ENCODE measurements around the gene EREG. TPM values are rescaled to one million over a fixed set of nuclear protein-coding genes. Genes with fewer than 3 reads are reported as not detected.

The EREG gene
- total and polyA plus RNA-seq, 2 of the 8 experiments (the other 6 are each of a cell fraction or from before 2014, with no cell fraction given), result not detected

DNA sequence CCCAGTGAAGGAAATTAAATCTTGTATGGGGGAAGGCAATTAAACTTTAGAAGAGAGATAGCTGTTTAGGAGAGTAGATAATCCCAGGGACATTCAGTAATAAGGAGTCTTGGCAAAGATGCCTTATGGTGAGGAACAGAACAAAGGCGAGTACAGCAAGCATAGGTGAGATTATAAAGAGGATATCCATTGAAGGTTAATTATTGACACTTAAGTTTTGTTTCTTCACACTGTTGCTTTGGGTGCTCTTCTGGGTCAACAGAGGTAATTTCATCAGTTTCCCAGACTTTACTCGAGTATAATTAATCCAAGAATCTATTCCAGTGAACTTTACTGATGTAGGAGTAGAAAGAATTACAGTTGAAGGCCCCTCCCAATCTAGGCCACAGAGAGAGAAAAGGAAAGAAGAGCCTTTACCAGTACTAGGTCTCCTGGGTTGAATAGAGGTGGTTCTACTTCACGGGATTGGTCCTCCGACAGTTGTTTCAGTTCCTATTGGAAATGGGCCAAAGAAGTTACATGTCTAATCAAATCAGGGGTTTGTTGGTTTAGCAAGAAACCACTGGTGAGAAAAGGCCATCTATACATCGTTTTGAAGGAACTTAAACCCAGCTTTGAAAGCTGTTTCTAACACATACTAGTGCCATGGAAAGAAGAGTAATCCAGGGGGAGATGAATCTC, 29.5 kb upstream of the EREG start:
- Histone ChIP-seq H2BK120ac (replicated peaks; ENCODE audit: low read depth, low read length) (no peak overlapping the region), H3K79me1 (ENCODE audit: low read depth, low read length) (no peaks in the 10 kb centered on the region)

More for the DNA sequence above, 29.5 kb upstream of the EREG start:
- Histone ChIP-seq H3K79me2 (ENCODE audit: control insufficient read depth in 1 of 2, insufficient read depth in 2 of 2, low read length in 2 of 2) (no peaks in the 10 kb centered on the region), H3K36me3 (ENCODE audit: control insufficient read depth in 2 of 4, insufficient read depth in 4 of 4, low read length in 3 of 4) (no peaks in the 10 kb centered on the region), H2BK20ac (ENCODE audit: low read length) (no peak overlapping the region), H3K9me3 (ENCODE audit: insufficient read depth in 2 of 2, low read depth in 1 of 2, low read length in 1 of 2) (no peaks in the 10 kb centered on the region), H4K8ac (ENCODE audit: extremely low read depth, insufficient read depth, low read length) (no peak overlapping the region), H4K5ac (ENCODE audit: insufficient read length, low read depth, low read length) (no peak overlapping the region), H3K23me2 (ENCODE audit: low read depth, low read length) (no peaks in the 10 kb centered on the region), H2AK5ac (ENCODE audit: low read depth, low read length) (no peak overlapping the region), H4K20me1 (replicated peaks in 1 of 2; ENCODE audit: control insufficient read depth in 1 of 2, insufficient read depth in 2 of 2, low read length in 2 of 2) (no peaks in the 10 kb centered on the region), H3K4me3 (ENCODE audit: extremely low read depth in 1 of 4, insufficient read depth in 2 of 4, low read depth in 3 of 4, low read length in 4 of 4) (no peak overlapping the region), H3K4ac (replicated peaks; ENCODE audit: insufficient read length, low read depth, low read length) (no peak overlapping the region), H3K4me1 (replicated peaks in 1 of 4; ENCODE audit: control insufficient read depth in 3 of 4, insufficient read depth in 4 of 4, low read length in 3 of 4) (peaks cover 0 to 4% (median 0%) of the 10 kb centered on the region in 4 experiments; a peak in 2 of 7 replicates), H3K18ac (ENCODE audit: extremely low read depth, low read length) (no peak overlapping the region), H2BK5ac (ENCODE audit: low read depth, low read length) (no peak overlapping the region), H3K27me3 (replicated peaks in 1 of 4; ENCODE audit: control insufficient read depth in 3 of 4, extremely low read depth in 1 of 4, insufficient read depth in 3 of 4, low read length in 3 of 4) (no peaks in the 10 kb centered on the region), H2BK15ac (ENCODE audit: low read length) (no peak overlapping the region), H3K23ac (ENCODE audit: insufficient read length) (no peak overlapping the region), H2BK12ac (ENCODE audit: low read depth, low read length) (no peak overlapping the region), H2AFZ (ENCODE audit: low read length) (no peak overlapping the region), H3K56ac (replicated peaks; ENCODE audit: insufficient read length, low read depth, low read length) (no peak overlapping the region), H3K27ac (ENCODE audit: low read depth, low read length) (no peak overlapping the region), H4K91ac (replicated peaks; ENCODE audit: insufficient read length, low read length) (no peak overlapping the region), H3K9ac (replicated peaks in 1 of 4; ENCODE audit: extremely low read depth in 1 of 4, low read depth in 3 of 4, low read length in 3 of 4) (no peak overlapping the region), H3K4me2 (ENCODE audit: insufficient read depth in 1 of 2, low read depth in 2 of 2, low read length in 2 of 2) (no peak overlapping the region), H3K14ac (ENCODE audit: insufficient read length) (no peak overlapping the region)
- 91% methylated on average over 5 of the region's 5 CpGs; no CpG with 5 or more reads in 1 of the 2 experiments for WGBS, 2 experiments (ENCODE audit: extremely low coverage in 1 of 2, insufficient coverage in 1 of 2, insufficient read length in 1 of 2, insufficient replicate concordance in 2 of 2, low coverage in 1 of 2, low lambda C conversion rate in 2 of 2, missing lambda C conversion rate in 1 of 2)
- CTCF ChIA-PET (ENCODE audit: partially characterized antibody), result interaction anchor here (2.7 kb wide), 1 partner anchor 15 kb away, joined by 10 read pairs; no protein-coding TSS in a partner anchor
- no peak for TF ChIP-seq TAF7 (optimal IDR thresholded peaks at IDR 0.05; ENCODE audit: borderline replicate concordance, low read depth, low read length)
- no peak for TF ChIP-seq TAF1 (IDR thresholded peaks at IDR 0.05; ENCODE audit: low read depth, low read length)
- TF ChIP-seq BACH1 (IDR thresholded peaks at IDR 0.05; ENCODE audit: low read length), result no peak
- no peak for TF ChIP-seq SRF (IDR thresholded peaks at IDR 0.05; ENCODE audit: low read depth, low read length)
- TF ChIP-seq EZH2 (IDR thresholded peaks at IDR 0.05; ENCODE audit: low read depth, low read length, severe bottlenecking), result no peak
- no peak for TF ChIP-seq BRCA1 (IDR thresholded peaks at IDR 0.05; ENCODE audit: low read depth, low read length)
- no peak for TF ChIP-seq BCL11A (IDR thresholded peaks at IDR 0.05; ENCODE audit: low read depth in 2 of 2, low read length in 2 of 2)
- no peak for TF ChIP-seq FOSL1 (IDR thresholded peaks at IDR 0.05; ENCODE audit: insufficient read depth, low read depth, low read length)
- no peak for TF ChIP-seq CHD2 (IDR thresholded peaks at IDR 0.05; ENCODE audit: low read length)
- TF ChIP-seq SIX5 (IDR thresholded peaks at IDR 0.05; ENCODE audit: low read depth, low read length), result no peak
- TF ChIP-seq CREB1 (IDR thresholded peaks at IDR 0.05), result no peak
- TF ChIP-seq POU5F1 (IDR thresholded peaks at IDR 0.05; ENCODE audit: low read depth, low read length), result no peak
- TF ChIP-seq ASH2L (IDR thresholded peaks at IDR 0.05; ENCODE audit: low read length), result no peak
- no peak for TF ChIP-seq POLR2A (IDR thresholded peaks at IDR 0.05; ENCODE audit: control extremely low read depth in 1 of 2, low read depth in 2 of 2, low read length in 2 of 2)
- POLR2A ChIA-PET (ENCODE audit: partially characterized antibody), result no interaction called here
- DNase-seq (ENCODE audit: low read depth in 1 of 2, low spot score in 2 of 2) (no peak), FAIRE-seq (no peak)
